Astrocyte (in vitro differentiated cells and primary cell): ENCODE data around the gene ATXN7L1. TPM values are rescaled to one million over a fixed set of nuclear protein-coding genes. Genes with fewer than 3 reads are reported as not detected.
A peak's percentile ranks its signal among the peaks of the same experiment; 100 is the strongest.

Experiments used
- DNase-seq: peaks from one replicate; pipeline ENCODE4 v3.0.0-alpha.2; 2010; ENCODE audit warnings: low read depth
- FAIRE-seq: peaks from 2 replicates; lab custom pipeline; 2011; peaks lifted over from hg19 to GRCh38; lab: Jason Lieb, UNC
- H2AFZ ChIP-seq: 2 replicates; pipeline ENCODE4 v1.6.0; 2012; ENCODE audit warnings: low read depth, low read length, inconsistent platforms
- H3K27ac ChIP-seq: 2 replicates; pipeline ENCODE4 v1.5.1; 2011; ENCODE audit warnings: low read depth, low read length, inconsistent platforms
- H3K27me3 ChIP-seq: 2 replicates; pipeline ENCODE4 v1.6.0; 2011; ENCODE audit warnings: low read length, inconsistent platforms; ENCODE audit not compliant: insufficient read depth
- H3K36me3 ChIP-seq: 2 replicates; pipeline ENCODE4 v1.5.1; 2011; ENCODE audit warnings: low read length, inconsistent platforms; ENCODE audit not compliant: insufficient read depth
- H3K4me1 ChIP-seq: 2 replicates; pipeline ENCODE4 v1.5.1; 2011; ENCODE audit warnings: low read length, inconsistent platforms; ENCODE audit not compliant: insufficient read depth
- H3K4me2 ChIP-seq: 2 replicates; pipeline ENCODE4 v1.6.0; 2012; ENCODE audit warnings: low read length, inconsistent platforms
- H3K4me3 ChIP-seq: 2 replicates; pipeline ENCODE4 v1.5.1; 2011; ENCODE audit warnings: low read depth, mild to moderate bottlenecking, low read length, inconsistent platforms; ENCODE audit not compliant: insufficient read depth
- H3K79me2 ChIP-seq: 2 replicates; pipeline ENCODE4 v1.6.0; 2012; ENCODE audit warnings: mild to moderate bottlenecking, low read length, inconsistent platforms; ENCODE audit not compliant: insufficient read depth
- H3K9ac ChIP-seq: 2 replicates; pipeline ENCODE4 v1.6.0; 2012; ENCODE audit warnings: mild to moderate bottlenecking, low read length, inconsistent platforms
- H3K9me3 ChIP-seq: 2 replicates; pipeline ENCODE4 v1.5.1; 2012; ENCODE audit warnings: low read depth, mild to moderate bottlenecking, low read length, inconsistent platforms; ENCODE audit not compliant: insufficient read depth
- H4K20me1 ChIP-seq: 2 replicates; pipeline ENCODE4 v1.6.0; 2012; ENCODE audit warnings: low read length, inconsistent platforms; ENCODE audit not compliant: insufficient read depth
- H3K27ac Mint-ChIP-seq: one replicate; pipeline ENCODE4 v1.8.0; 2021; ENCODE audit warnings: mild to moderate bottlenecking, mixed read lengths; ENCODE audit not compliant: unreplicated experiment
- H3K27me3 Mint-ChIP-seq: one replicate; pipeline ENCODE4 v1.8.0; 2021; ENCODE audit warnings: low read depth, mixed read lengths; ENCODE audit not compliant: unreplicated experiment
- H3K36me3 Mint-ChIP-seq: one replicate; pipeline ENCODE4 v1.8.0; 2021; ENCODE audit warnings: low read depth, mixed read lengths; ENCODE audit not compliant: unreplicated experiment
- H3K4me1 Mint-ChIP-seq: one replicate; pipeline ENCODE4 v1.8.0; 2021; ENCODE audit warnings: low read depth, mixed read lengths; ENCODE audit not compliant: unreplicated experiment
- H3K4me3 Mint-ChIP-seq: one replicate; pipeline ENCODE4 v1.8.0; 2021; ENCODE audit warnings: mild to moderate bottlenecking, moderate library complexity, mixed read lengths; ENCODE audit not compliant: unreplicated experiment
- H3K9me3 Mint-ChIP-seq: one replicate; pipeline ENCODE4 v1.8.0; 2021; ENCODE audit warnings: mild to moderate bottlenecking, mixed read lengths; ENCODE audit not compliant: unreplicated experiment
- EZH2 ChIP-seq: IDR thresholded peaks from 2 replicates; pipeline ENCODE4 v1.6.1; 2012; ENCODE audit warnings: mild to moderate bottlenecking, low read length, inconsistent platforms; ENCODE audit not compliant: insufficient read depth
- total RNA-seq: library from RNA; stranded (reverse); gene quantifications from 2 replicates; pipeline ENCODE4 v1.2.1, GENCODE V29; 2021
- TF ChIP-seq, protein P1 (sequence below): IDR thresholded peaks from 2 replicates; pipeline ENCODE4 v1.5.1; 2011; ENCODE audit warnings: low read depth, mild to moderate bottlenecking, inconsistent platforms, low read length, moderate library complexity; ENCODE audit not compliant: insufficient read depth

The ATXN7L1 gene
- total RNA-seq, 1 donor from 2014 or later, result 7.6 TPM

DNA sequence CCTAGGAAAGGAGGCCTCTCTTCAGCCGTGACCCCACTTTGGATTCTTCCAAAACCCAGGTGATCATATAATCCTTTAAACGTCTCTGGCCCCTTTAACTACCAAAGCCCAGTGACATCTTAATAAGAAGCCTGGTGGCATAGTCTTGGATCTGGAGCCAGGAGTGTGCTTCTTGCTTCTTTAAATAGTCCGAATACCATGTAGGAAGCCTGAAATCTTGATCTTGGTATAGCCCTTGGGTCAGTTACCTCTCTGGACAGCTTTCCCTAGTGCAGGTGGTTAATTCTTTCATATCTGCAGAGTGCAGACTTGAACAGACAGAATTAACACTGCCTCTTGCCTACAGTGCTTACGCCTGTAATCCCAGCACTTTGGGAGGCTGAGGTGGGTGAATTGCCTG lies 156.5 kb downstream of the ATXN7L1 start:
- Histone ChIP-seq H3K27me3 (no peaks in the 10 kb centered on the region), H3K4me3 (no peak overlapping the region), H3K4me2 (no peak overlapping the region), H3K36me3 (no peaks in the 10 kb centered on the region), H4K20me1 (no peaks in the 10 kb centered on the region), H3K9me3 (no peaks in the 10 kb centered on the region), H3K27ac (no peak overlapping the region), H3K4me1 (no peaks in the 10 kb centered on the region), H2AFZ (no peak overlapping the region), H3K9ac (no peak overlapping the region), H3K79me2 (no peaks in the 10 kb centered on the region)
- Mint-ChIP-seq H3K36me3 (no peaks in the 10 kb centered on the region), H3K9me3 (no peaks in the 10 kb centered on the region), H3K4me3 (no peak overlapping the region), H3K27ac (no peak overlapping the region), H3K4me1 (peaks cover 8% of the 10 kb centered on the region), H3K27me3 (no peaks in the 10 kb centered on the region)
- FAIRE-seq (no peak), DNase-seq (no peak)
- no peak for TF ChIP-seq EZH2
- TF ChIP-seq, protein P1, sequence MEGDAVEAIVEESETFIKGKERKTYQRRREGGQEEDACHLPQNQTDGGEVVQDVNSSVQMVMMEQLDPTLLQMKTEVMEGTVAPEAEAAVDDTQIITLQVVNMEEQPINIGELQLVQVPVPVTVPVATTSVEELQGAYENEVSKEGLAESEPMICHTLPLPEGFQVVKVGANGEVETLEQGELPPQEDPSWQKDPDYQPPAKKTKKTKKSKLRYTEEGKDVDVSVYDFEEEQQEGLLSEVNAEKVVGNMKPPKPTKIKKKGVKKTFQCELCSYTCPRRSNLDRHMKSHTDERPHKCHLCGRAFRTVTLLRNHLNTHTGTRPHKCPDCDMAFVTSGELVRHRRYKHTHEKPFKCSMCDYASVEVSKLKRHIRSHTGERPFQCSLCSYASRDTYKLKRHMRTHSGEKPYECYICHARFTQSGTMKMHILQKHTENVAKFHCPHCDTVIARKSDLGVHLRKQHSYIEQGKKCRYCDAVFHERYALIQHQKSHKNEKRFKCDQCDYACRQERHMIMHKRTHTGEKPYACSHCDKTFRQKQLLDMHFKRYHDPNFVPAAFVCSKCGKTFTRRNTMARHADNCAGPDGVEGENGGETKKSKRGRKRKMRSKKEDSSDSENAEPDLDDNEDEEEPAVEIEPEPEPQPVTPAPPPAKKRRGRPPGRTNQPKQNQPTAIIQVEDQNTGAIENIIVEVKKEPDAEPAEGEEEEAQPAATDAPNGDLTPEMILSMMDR, result no peak

DNA sequence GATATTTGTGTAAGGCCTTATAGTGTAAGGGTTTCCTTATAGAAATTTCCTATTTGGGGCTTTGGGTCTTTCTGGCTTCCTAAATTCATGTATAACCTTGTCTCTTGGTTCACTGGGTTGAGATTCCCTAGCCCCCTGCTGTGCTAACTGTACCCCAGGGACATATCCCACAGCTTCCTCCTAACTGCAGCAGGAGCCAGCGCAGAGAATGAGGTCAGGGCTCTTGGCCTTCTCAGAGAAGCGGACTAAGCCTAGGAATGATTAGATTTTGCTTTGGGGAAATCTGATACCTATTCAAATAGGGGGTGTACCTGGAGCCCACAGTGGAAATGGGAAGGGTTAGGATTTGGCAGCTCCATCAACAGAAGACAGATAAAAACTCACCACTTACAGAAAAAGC lies 157.0 kb downstream of the ATXN7L1 start:
- H3K9me3 ChIP-seq, result no peaks in the 10 kb centered on the region
- Mint-ChIP-seq H3K4me1 (peaks cover 8% of the 10 kb centered on the region), H3K4me3 (no peak overlapping the region), H3K27ac (no peak overlapping the region), H3K27me3 (no peaks in the 10 kb centered on the region), H3K36me3 (no peaks in the 10 kb centered on the region), H3K9me3 (no peaks in the 10 kb centered on the region)
- H3K27ac ChIP-seq, result no peak overlapping the region
- no peak for DNase-seq
- no peaks in the 10 kb centered on the region for H4K20me1 ChIP-seq
- H3K4me2 ChIP-seq, result no peak overlapping the region
- no peaks in the 10 kb centered on the region for H3K36me3 ChIP-seq
- no peak overlapping the region for H3K4me3 ChIP-seq
- no peak overlapping the region for H2AFZ ChIP-seq
- no peaks in the 10 kb centered on the region for H3K4me1 ChIP-seq
- TF ChIP-seq, protein P1, result no peak
- no peak for TF ChIP-seq EZH2
- H3K27me3 ChIP-seq, result no peaks in the 10 kb centered on the region
- no peak overlapping the region for H3K9ac ChIP-seq
- no peak for FAIRE-seq
- no peaks in the 10 kb centered on the region for H3K79me2 ChIP-seq

DNA sequence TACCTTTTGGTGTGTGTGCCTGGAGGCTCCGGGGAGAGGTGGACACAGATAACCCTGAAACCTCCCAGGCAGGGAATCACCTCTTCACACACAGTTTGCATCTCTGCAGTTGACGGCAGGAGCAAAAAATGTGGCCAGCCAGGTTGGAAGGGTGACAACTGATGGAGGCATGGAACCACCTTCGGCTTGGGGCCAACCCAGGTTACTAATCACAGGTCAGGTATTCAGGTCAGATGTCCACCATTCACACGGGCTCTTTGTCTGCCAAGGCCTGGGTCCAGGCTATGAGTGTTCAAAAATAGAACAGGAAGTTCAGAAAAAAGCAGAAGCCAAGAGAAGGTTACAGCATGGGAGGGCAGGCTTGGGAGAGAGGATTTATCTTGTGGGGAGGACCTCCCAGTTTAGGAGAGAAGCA lies 157.9 kb downstream of the ATXN7L1 start:
- no peaks in the 10 kb centered on the region for H3K4me1 ChIP-seq
- no peaks in the 10 kb centered on the region for H3K27me3 ChIP-seq
- TF ChIP-seq, protein P1, result no peak
- TF ChIP-seq EZH2, result no peak
- H3K4me1 Mint-ChIP-seq, result peaks cover 12% of the 10 kb centered on the region
- H3K9me3 ChIP-seq, result no peaks in the 10 kb centered on the region
- H3K4me3 Mint-ChIP-seq, result peak overlapping the region; percentile 41
- H3K36me3 ChIP-seq, result no peaks in the 10 kb centered on the region
- no peak overlapping the region for H3K4me3 ChIP-seq
- peaks cover 3% of the 10 kb centered on the region for H3K36me3 Mint-ChIP-seq
- H3K9me3 Mint-ChIP-seq, result no peaks in the 10 kb centered on the region
- DNase-seq (no peak), FAIRE-seq (no peak)
- H4K20me1 ChIP-seq, result no peaks in the 10 kb centered on the region
- no peak overlapping the region for H3K27ac Mint-ChIP-seq
- no peak overlapping the region for H3K9ac ChIP-seq
- H2AFZ ChIP-seq, result no peak overlapping the region
- no peaks in the 10 kb centered on the region for H3K79me2 ChIP-seq
- no peak overlapping the region for H3K4me2 ChIP-seq
- no peak overlapping the region for H3K27ac ChIP-seq
- H3K27me3 Mint-ChIP-seq, result no peaks in the 10 kb centered on the region
